IPS DF 6.9 (cell line): ENCODE measurements around the gene DEUP1.
"Not testable (repeated sequence)": the region's sequence is repeated elsewhere in the genome, so short reads cannot be mapped to it uniquely, and the experiment has no call there.

Experiments used
- DNase-seq: peaks from one replicate; pipeline ENCODE4 v3.0.0-alpha.2; 2013; ENCODE audit warnings: low read depth, low spot score
- H3K27ac ChIP-seq: one replicate; pipeline ENCODE4 v1.5.1; 2013; ENCODE audit warnings: low read length, control low read depth
- H3K27me3 ChIP-seq: 2 replicates; pipeline ENCODE4 v1.6.1; 2013; ENCODE audit warnings: mild to moderate bottlenecking, low read length; ENCODE audit not compliant: control insufficient read depth, insufficient read depth
- H3K36me3 ChIP-seq: 2 replicates; pipeline ENCODE4 v1.6.1; 2013; ENCODE audit warnings: low read length; ENCODE audit not compliant: control insufficient read depth, insufficient read depth
- H3K4me1 ChIP-seq: 2 replicates; pipeline ENCODE4 v1.6.1; 2013; ENCODE audit warnings: low read length; ENCODE audit not compliant: control insufficient read depth, insufficient read depth
- H3K4me3 ChIP-seq: 2 replicates; pipeline ENCODE4 v1.5.1; 2013; ENCODE audit warnings: mild to moderate bottlenecking, low read length
- H3K9me3 ChIP-seq: 2 replicates; pipeline ENCODE4 v1.6.1; 2013; ENCODE audit warnings: low read length, inconsistent platforms; ENCODE audit not compliant: control insufficient read depth, insufficient read depth
- WGBS: extraction: QIAGEN DNeasy Blood & Tissue Kit; methylation state at CpG from one replicate; pipeline ENCODE4 v1.1.7; 2013; ENCODE audit warnings: mixed read lengths, missing lambda C conversion rate; ENCODE audit not compliant: insufficient read length, insufficient coverage; 5-methylcytosine and 5-hydroxymethylcytosine counted together

The DEUP1 gene

GRCh38 chr11:93314399-93314798, 16.1 kb upstream of the DEUP1 start:
- H3K27ac ChIP-seq, H3K4me3 ChIP-seq, DNase-seq, H3K9me3 ChIP-seq, H3K36me3 ChIP-seq, H3K27me3 ChIP-seq, H3K4me1 ChIP-seq: not testable (repeated sequence)
- WGBS, result no CpG with 5 or more reads among the region's 1 CpG

- no peaks in the 10 kb centered on the region for H3K27me3 ChIP-seq
- no peak for DNase-seq
- H3K4me1 ChIP-seq, result no peaks in the 10 kb centered on the region
- no peaks in the 10 kb centered on the region; the same call in 1 of the 2 replicates for H3K9me3 ChIP-seq
- H3K4me3 ChIP-seq, result no peak overlapping the region
- H3K36me3 ChIP-seq, result no peaks in the 10 kb centered on the region
- H3K27ac ChIP-seq, result no peak overlapping the region
- WGBS, result no CpG with 5 or more reads among the region's 2 CpGs
Measured at GRCh38 chr11:93319224-93319839, 11.2 kb upstream of the DEUP1 start.

DNA sequence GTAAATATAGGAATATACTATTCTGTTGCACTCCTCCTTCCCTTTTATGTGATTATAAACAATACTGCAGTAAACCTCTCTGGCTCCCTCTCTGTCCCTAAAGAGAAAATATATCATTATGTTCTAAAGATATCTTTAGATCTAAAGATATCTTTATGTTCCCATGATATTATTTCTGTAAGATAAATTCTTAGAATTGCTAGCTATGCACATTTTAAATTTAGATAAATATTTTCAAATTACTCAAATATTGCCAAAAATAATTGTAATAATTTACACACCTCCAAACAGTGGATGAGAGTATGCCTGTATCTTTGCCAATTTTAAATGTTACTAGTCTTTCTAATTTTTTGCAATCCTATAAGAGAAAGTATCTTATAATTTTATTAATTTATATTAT, 10.3 kb upstream of the DEUP1 start:
- Histone ChIP-seq H3K4me3 (no peak overlapping the region), H3K9me3 (no peaks in the 10 kb centered on the region; the same call in 1 of the 2 replicates), H3K27ac (no peak overlapping the region), H3K36me3 (no peaks in the 10 kb centered on the region), H3K4me1 (no peaks in the 10 kb centered on the region), H3K27me3 (no peaks in the 10 kb centered on the region)
- no peak for DNase-seq

DNA sequence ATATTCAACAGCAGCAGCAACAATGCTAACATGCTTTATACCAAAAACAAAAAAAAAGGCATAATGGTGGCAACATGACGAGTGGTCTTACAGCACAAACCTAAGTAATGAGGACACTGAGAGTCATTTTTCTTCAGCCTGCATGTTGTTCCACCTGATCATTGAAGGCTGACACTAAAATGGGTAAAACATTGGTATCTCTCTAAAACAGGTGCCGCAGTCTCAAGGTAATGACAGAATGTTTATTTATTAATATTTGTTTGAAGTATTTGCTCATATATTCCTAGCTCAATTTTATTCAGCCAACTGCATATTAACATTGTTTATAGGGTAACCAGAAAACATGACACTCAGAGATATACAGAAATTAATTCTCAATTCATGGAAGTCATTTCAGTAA, 8.3 kb upstream of the DEUP1 start:
- Histone ChIP-seq H3K36me3 (no peaks in the 10 kb centered on the region), H3K27me3 (no peaks in the 10 kb centered on the region), H3K27ac (no peak overlapping the region), H3K9me3 (no peaks in the 10 kb centered on the region; the same call in 1 of the 2 replicates), H3K4me3 (no peak overlapping the region), H3K4me1 (no peaks in the 10 kb centered on the region)
- no peak for DNase-seq
- WGBS, result no CpG with 5 or more reads among the region's 2 CpGs

DNA sequence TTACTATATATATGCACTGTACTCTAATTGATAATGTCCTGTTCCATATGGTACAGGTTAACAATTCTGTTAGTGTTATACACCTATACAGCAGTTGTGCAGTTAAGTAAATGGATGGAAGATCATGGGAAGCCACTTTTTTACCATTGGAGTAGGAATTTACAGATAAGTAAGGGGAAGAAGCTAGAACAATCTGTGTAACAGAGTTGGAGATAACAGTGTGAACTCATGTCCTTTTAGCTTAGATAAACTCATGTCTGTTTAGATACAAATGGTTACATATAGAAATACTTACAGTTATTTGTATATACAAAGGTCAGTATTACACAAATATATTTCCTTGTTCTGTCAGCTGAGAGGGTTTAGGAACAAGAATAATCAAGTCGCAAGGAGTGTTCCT, 6.8 kb upstream of the DEUP1 start:
- DNase-seq, result no peak
- H3K4me1 ChIP-seq, result no peaks in the 10 kb centered on the region
- H3K9me3 ChIP-seq, result no peaks in the 10 kb centered on the region
- H3K4me3 ChIP-seq, result no peak overlapping the region
- no peaks in the 10 kb centered on the region for H3K36me3 ChIP-seq
- WGBS, result no CpG with 5 or more reads among the region's 1 CpG
- no peaks in the 10 kb centered on the region for H3K27me3 ChIP-seq
- no peak overlapping the region for H3K27ac ChIP-seq

- no peaks in the 10 kb centered on the region for H3K27me3 ChIP-seq
Measured at GRCh38 chr11:93324500-93324899, 6.0 kb upstream of the DEUP1 start.

GRCh38 chr11:93326681-93327080, 3.9 kb upstream of the DEUP1 start:
- H3K4me1 ChIP-seq, result no peaks in the 10 kb centered on the region
- peaks cover 4% of the 10 kb centered on the region; the same call in 1 of the 2 replicates for H3K27me3 ChIP-seq
- DNase-seq, result no peak
- H3K36me3 ChIP-seq, result no peaks in the 10 kb centered on the region
- WGBS, result no CpG with 5 or more reads among the region's 4 CpGs
- H3K9me3 ChIP-seq, result no peaks in the 10 kb centered on the region
- H3K4me3 ChIP-seq, result no peak overlapping the region
- no peak overlapping the region for H3K27ac ChIP-seq

More at GRCh38 chr11:93324500-93324899, 6.0 kb upstream of the DEUP1 start:
- no peaks in the 10 kb centered on the region for H3K9me3 ChIP-seq
- WGBS, result no CpG with 5 or more reads among the region's 3 CpGs
- no peak overlapping the region for H3K4me3 ChIP-seq
- no peaks in the 10 kb centered on the region for H3K4me1 ChIP-seq
- no peaks in the 10 kb centered on the region for H3K36me3 ChIP-seq
- DNase-seq, result no peak
- no peak overlapping the region for H3K27ac ChIP-seq

GRCh38 chr11:93329936-93330445, 551 bp upstream of the DEUP1 start:
- Histone ChIP-seq H3K36me3 (no peaks in the 10 kb centered on the region), H3K4me3 (peak overlapping the region; percentile 52; the same call in 1 of the 2 replicates), H3K4me1 (no peaks in the 10 kb centered on the region), H3K27me3 (peaks cover 4% of the 10 kb centered on the region; the same call in 1 of the 2 replicates), H3K27ac (no peak overlapping the region), H3K9me3 (no peaks in the 10 kb centered on the region)
- no CpG with 5 or more reads among the region's 16 CpGs for WGBS
- no peak for DNase-seq

DNA sequence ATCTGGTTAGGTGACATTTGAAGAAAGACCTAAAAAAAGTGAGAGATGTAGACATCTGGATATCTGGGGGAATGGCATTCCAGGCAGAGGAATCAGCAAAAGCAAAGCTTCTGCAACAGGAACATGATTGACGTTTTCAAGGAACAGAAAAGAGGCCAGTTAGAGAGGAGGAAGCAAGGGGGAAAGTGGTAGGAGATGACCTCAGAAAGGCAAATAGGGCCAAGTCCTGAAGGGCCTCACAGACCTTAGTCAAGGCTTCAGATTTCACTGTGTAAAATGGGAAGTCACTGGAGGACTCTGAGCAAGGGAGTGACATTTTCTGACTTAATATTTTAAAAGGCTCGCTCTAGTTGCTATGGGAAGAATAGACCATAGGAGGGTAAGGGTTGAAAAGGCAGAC, 9.7 kb downstream of the DEUP1 start:
- Histone ChIP-seq H3K27me3 (no peaks in the 10 kb centered on the region), H3K27ac (no peak overlapping the region), H3K9me3 (no peaks in the 10 kb centered on the region), H3K4me3 (no peak overlapping the region), H3K36me3 (no peaks in the 10 kb centered on the region), H3K4me1 (no peaks in the 10 kb centered on the region)
- no peak for DNase-seq
- WGBS, result no CpG with 5 or more reads among the region's 2 CpGs

DNA sequence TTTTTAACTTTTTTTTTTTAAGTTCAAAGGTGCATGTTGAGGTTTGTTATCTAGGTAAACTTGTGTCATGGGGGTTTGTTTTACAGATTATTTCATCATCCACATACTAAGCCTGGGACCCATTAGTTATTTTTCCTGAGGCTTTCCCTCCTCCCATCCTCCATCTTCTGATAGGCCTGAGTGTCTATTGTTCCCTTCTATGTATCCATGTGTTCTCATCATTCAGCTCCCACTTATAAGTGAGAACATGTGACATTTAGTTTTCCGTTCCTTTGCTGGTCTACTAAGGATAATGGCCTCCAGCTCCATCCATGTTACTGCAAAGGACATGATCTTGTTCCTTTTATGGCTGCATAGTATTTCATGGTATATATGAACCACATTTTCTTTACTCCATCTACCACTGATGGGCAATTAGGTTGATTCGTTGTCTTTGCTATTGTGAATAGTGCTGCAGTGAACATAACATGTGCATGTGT, 14.4 kb downstream of the DEUP1 start:
- no peaks in the 10 kb centered on the region for H3K9me3 ChIP-seq
- no peaks in the 10 kb centered on the region for H3K27me3 ChIP-seq
- DNase-seq, result no peak
- H3K27ac ChIP-seq, result no peak overlapping the region
- H3K4me3 ChIP-seq, result no peak overlapping the region
- H3K4me1 ChIP-seq, result no peaks in the 10 kb centered on the region
- no peaks in the 10 kb centered on the region for H3K36me3 ChIP-seq
- WGBS, result no CpG with 5 or more reads among the region's 2 CpGs

DNA sequence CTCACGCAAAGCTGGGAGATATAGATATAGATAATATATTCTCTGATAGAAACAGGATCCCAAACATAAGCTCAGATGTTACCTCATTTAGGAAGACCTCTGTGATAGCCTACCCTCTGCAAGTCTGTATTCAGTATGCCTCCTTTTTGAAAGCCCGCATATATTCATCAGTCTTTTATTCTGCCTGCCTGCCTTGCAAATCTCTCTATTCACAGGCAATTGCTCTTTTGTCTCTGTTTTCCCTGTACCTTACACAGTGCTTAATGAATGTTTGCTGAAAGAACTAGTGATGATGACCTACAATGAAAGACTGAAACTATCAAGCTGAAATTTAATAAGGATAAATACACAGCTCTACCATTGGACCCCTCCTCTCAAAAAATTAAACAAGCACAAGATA, 18.4 kb downstream of the DEUP1 start:
- WGBS, result no CpG with 5 or more reads among the region's 2 CpGs

More for the DNA sequence above, 18.4 kb downstream of the DEUP1 start:
- Histone ChIP-seq H3K9me3 (peaks cover 1% of the 10 kb centered on the region; the same call in 1 of the 2 replicates), H3K27me3 (no peaks in the 10 kb centered on the region), H3K4me1 (no peaks in the 10 kb centered on the region), H3K36me3 (no peaks in the 10 kb centered on the region), H3K4me3 (no peak overlapping the region), H3K27ac (no peak overlapping the region)
- no peak for DNase-seq
